PC-3 (cell line): Measurements from ENCODE around the gene MUC6.

Experiments used
- CTCF ChIP-seq: fragments of 300-600 bp; sonication (generic); conservative IDR thresholded peaks from 2 replicates; pipeline ENCODE4 v1.5.1; 2017; ENCODE audit warnings: antibody characterized with exemption, low read depth, mild to moderate bottlenecking, low read length
- EZH2phosphoT487 ChIP-seq: fragments of 300-600 bp; sonication (generic); IDR thresholded peaks from 2 replicates; pipeline ENCODE4 v1.6.1; 2018; ENCODE audit warnings: mild to moderate bottlenecking, antibody characterized with exemption, low read length, borderline replicate concordance

GRCh38 chr11:1067812-1068496 is 31.4 kb upstream of the MUC6 start:
- no peak for TF ChIP-seq EZH2phosphoT487
- TF ChIP-seq CTCF, result no peak
